Choroid plexus epithelial cell (primary cell): ENCODE measurements around the gene KLHL26.
"Not testable (repeated sequence)": the region's sequence is repeated elsewhere in the genome, so short reads cannot be mapped to it uniquely, and the experiment has no call there.

ENCODE experiments used
- DNase-seq: peaks from one replicate; pipeline ENCODE4 v3.0.0-alpha.2; 2010; ENCODE audit warnings: low read depth
- H3K4me3 ChIP-seq: 2 replicates; pipeline ENCODE4 v1.5.1; 2011; ENCODE audit warnings: low read depth, mild to moderate bottlenecking, control low read depth, low read length, moderate library complexity
- CTCF ChIP-seq: conservative IDR thresholded peaks from 2 replicates; pipeline ENCODE4 v1.5.1; 2011; ENCODE audit warnings: low read depth, mild to moderate bottlenecking, control low read depth, inconsistent platforms, low read length, moderate library complexity

Gene KLHL26

GRCh38 chr19:18595475-18595874 is 41.4 kb upstream of the KLHL26 start:
- no peak for TF ChIP-seq CTCF
- DNase-seq: no peak
- H3K4me3 ChIP-seq: no peak overlapping the region

- DNase-seq: peak; percentile 50
- no peak for TF ChIP-seq CTCF
- no peak overlapping the region for H3K4me3 ChIP-seq
Observed at GRCh38 chr19:18596752-18597157, 40.1 kb upstream of the KLHL26 start.

GRCh38 chr19:18597809-18598660 is 38.8 kb upstream of the KLHL26 start:
- no peak for TF ChIP-seq CTCF
- no peak overlapping the region for H3K4me3 ChIP-seq
- no peak for DNase-seq

GRCh38 chr19:18599485-18599884 is 37.3 kb upstream of the KLHL26 start:
- TF ChIP-seq CTCF: no peak
- no peak for DNase-seq
- no peak overlapping the region for H3K4me3 ChIP-seq

- not testable (repeated sequence) for DNase-seq, H3K4me3 ChIP-seq
Observed at GRCh38 chr19:18600692-18601397, 36.0 kb upstream of the KLHL26 start.

GRCh38 chr19:18601875-18602274 is 35.0 kb upstream of the KLHL26 start:
- DNase-seq: no peak
- TF ChIP-seq CTCF: no peak
- no peak overlapping the region for H3K4me3 ChIP-seq

- TF ChIP-seq CTCF: peak; percentile 46
- H3K4me3 ChIP-seq: no peak overlapping the region
- DNase-seq: peak; percentile 31
Observed at GRCh38 chr19:18603255-18603957, 33.4 kb upstream of the KLHL26 start.
